Adrenal gland (tissue), 12 donors: ENCODE data around the gene CREBBP. TPM values are rescaled to one million over a fixed set of nuclear protein-coding genes. Genes with fewer than 3 reads are reported as not detected.

Source experiments
- DNase-seq, 7 donors: peaks; one replicate each; pipeline ENCODE4 v3.0.0-alpha.2; 2019 to 2020
- H3K27ac ChIP-seq, 5 donors: fragments of 200-600 bp; sonication (generic) in 4 of 5; 1 replicate in 3 of 5; 2 replicates in 2 of 5; pipeline versions ENCODE4 v1.5.1 to v1.8.0; 2016 to 2020; ENCODE audit warnings: mild to moderate bottlenecking in 1 of 5
- H3K27me3 ChIP-seq: fragments of 200-600 bp; 2 replicates; pipeline ENCODE4 v1.8.0; 2021
- H3K36me3 ChIP-seq, 2 donors: fragments of 200-600 bp; replicated peaks in 1 of 2; 1 replicate in 1 of 2; 2 replicates in 1 of 2; pipeline versions ENCODE4 v1.5.1 to v1.8.0; 2018 to 2022
- H3K4me1 ChIP-seq, 2 donors: fragments of 200-600 bp; replicated peaks in 1 of 2; 1 replicate in 1 of 2; 2 replicates in 1 of 2; pipeline versions ENCODE4 v1.5.1 to v1.8.0; 2018 to 2021
- H3K4me3 ChIP-seq, 4 donors: fragments of 200-600 bp; sonication (generic) in 3 of 4; one replicate each; pipeline ENCODE4 v1.5.1; 2016 to 2018
- H3K9me3 ChIP-seq, 3 donors: fragments of 200-600 bp; sonication (generic) in 1 of 3; replicated peaks in 1 of 3; 1 replicate in 2 of 3; 2 replicates in 1 of 3; pipeline versions ENCODE4 v1.5.1 to v1.8.0; 2016 to 2021
- POLR2A ChIP-seq, 2 donors: fragments of 450-650 bp; IDR thresholded peaks; one replicate each; pipeline ENCODE4 v1.6.1; 2017; ENCODE audit warnings: antibody characterized with exemption in 2 of 2, mild to moderate bottlenecking in 2 of 2, moderate library complexity in 1 of 2
- WGBS, 4 donors: extraction: QIAGEN DNeasy Blood & Tissue Kit in 2 of 4; methylation state at CpG; one replicate each; pipeline versions ENCODE4 v1.1.5 to v1.1.7; 2013 to 2017; 5-methylcytosine and 5-hydroxymethylcytosine counted together
- intact Hi-C, 2 donors: fragments of 100-400 bp; cut with DNase I; formaldehyde crosslinking; loops; one replicate each; pipeline versions ENCODE4 v1.14.1 to v1.15.0; 2022 to 2023
- polyA plus RNA-seq, 3 donors: library from polyadenylated mRNA; stranded (reverse); fragments of 200-250 nt in 2 of 3; fragments of 350-450 nt in 1 of 3; fragmentation: Illumina TruSeq in 1 of 3; extraction: RNeasy Lipid Tissue Mini Kit (QIAGEN cat#74804) in 1 of 3; gene quantifications; one replicate each; pipeline ENCODE4 v1.2.3, GENCODE V29; 2013 to 2014
- total RNA-seq, 9 donors: library from RNA; depleted of rRNA in 4 of 9; stranded (reverse); fragments of >200 nt in 4 of 9; fragments of 120-200 nt in 1 of 9; fragmentation: NEBNext Ultra II Directional in 1 of 9; extraction: Animal tissue kit (Norgen Biotek cat#: 25700) in 1 of 9; gene quantifications; one replicate each; pipeline versions ENCODE4 v1.1.0 to v1.2.4, GENCODE V29; 2013 to 2023
- TF ChIP-seq, protein P1 (sequence below), 6 experiments: fragments of 450-650 bp in 4 of 6; fragments of 200-600 bp in 2 of 6; sonication (generic) in 1 of 6; IDR thresholded peaks; 1 replicate in 5 of 6; 2 replicates in 1 of 6; pipeline versions ENCODE4 v1.5.1 to v1.8.0; 2016 to 2021; ENCODE audit warnings: antibody characterized with exemption in 6 of 6, mild to moderate bottlenecking in 2 of 6, moderate library complexity in 1 of 6
- donor health status: healthy with polysubstance abuse.
- donor health status: Bipolar disorder and iron deficiency.
- donor health status: DM: yes; HTN: yes; CAD: no.
- donor health status: DM: no; HTN: no; CAD: no.
- donor health status: DM: no; HTN: no; CAD: no.
- donor health status: DM: yes; HTN: yes; CAD: no.

CREBBP gene
- total and polyA plus RNA-seq, 12 donors: 13.7 to 67.7 (median 44.1) TPM

DNA sequence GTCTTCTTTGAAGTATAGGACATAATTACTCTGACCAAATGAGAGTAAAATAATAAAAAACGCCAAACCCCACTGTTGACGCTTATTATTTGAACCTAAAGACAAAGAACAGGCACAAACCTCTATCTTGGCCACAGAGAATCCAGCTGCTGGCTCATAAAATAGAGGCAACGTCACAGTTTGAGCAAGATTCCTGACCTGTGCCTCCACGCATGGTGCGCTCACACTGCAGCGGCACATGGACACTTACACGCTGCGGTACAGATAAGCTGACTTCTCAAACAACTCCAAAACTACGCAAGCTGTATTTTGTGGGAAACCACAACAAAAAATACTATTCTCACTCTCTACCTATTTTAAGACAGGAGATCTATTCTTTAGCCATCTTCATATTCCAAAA lies 124.4 kb downstream of the CREBBP start:
- Histone ChIP-seq H3K9me3 (no peaks in the 10 kb centered on the region), H3K36me3 (peaks cover 0 to 72% of the 10 kb centered on the region in 2 donors), H3K27ac (no peak overlapping the region), H3K4me3 (no peak overlapping the region), H3K4me1 (no peaks in the 10 kb centered on the region), H3K27me3 (no peaks in the 10 kb centered on the region)
- no peak for DNase-seq
- intact Hi-C loops: no loop called here
- 93 to 94% (median 93%) methylated on average over 9 of the region's 9 CpGs for WGBS, 4 donors
- no peak for TF ChIP-seq POLR2A (IDR thresholded peaks at IDR 0.05)
- TF ChIP-seq, protein P1, sequence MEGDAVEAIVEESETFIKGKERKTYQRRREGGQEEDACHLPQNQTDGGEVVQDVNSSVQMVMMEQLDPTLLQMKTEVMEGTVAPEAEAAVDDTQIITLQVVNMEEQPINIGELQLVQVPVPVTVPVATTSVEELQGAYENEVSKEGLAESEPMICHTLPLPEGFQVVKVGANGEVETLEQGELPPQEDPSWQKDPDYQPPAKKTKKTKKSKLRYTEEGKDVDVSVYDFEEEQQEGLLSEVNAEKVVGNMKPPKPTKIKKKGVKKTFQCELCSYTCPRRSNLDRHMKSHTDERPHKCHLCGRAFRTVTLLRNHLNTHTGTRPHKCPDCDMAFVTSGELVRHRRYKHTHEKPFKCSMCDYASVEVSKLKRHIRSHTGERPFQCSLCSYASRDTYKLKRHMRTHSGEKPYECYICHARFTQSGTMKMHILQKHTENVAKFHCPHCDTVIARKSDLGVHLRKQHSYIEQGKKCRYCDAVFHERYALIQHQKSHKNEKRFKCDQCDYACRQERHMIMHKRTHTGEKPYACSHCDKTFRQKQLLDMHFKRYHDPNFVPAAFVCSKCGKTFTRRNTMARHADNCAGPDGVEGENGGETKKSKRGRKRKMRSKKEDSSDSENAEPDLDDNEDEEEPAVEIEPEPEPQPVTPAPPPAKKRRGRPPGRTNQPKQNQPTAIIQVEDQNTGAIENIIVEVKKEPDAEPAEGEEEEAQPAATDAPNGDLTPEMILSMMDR (IDR thresholded peaks at IDR 0.05): no peak

DNA sequence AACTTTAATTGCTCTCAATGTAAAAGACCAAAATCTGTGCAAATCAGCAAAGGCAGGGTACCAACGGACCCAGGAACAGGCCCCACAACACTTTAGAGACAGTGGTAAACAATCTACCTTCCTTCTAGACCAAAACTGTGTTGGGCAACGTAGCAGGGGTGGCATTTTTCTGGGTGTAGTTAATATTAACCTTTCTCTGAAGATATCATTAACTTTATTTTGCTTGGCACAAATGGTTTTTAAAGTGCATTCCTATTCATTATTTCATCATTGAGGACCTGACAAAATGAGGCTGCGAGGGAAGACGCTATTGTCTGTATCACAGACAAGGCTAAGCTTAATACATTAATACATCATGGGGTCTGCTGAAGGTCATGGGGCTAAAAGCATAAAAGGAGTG lies 125.3 kb downstream of the CREBBP start:
- TF ChIP-seq, protein P1 (IDR thresholded peaks at IDR 0.05): no peak
- TF ChIP-seq POLR2A (IDR thresholded peaks at IDR 0.05): no peak
- Histone ChIP-seq H3K27ac (no peak overlapping the region), H3K4me1 (no peaks in the 10 kb centered on the region), H3K27me3 (no peaks in the 10 kb centered on the region), H3K9me3 (no peaks in the 10 kb centered on the region), H3K36me3 (peaks cover 0 to 72% of the 10 kb centered on the region in 2 donors), H3K4me3 (no peak overlapping the region)
- WGBS, 4 donors: 90 to 92% (median 90%) methylated on average over 4 of the region's 4 CpGs
- intact Hi-C loops: no loop called here
- no peak for DNase-seq

DNA sequence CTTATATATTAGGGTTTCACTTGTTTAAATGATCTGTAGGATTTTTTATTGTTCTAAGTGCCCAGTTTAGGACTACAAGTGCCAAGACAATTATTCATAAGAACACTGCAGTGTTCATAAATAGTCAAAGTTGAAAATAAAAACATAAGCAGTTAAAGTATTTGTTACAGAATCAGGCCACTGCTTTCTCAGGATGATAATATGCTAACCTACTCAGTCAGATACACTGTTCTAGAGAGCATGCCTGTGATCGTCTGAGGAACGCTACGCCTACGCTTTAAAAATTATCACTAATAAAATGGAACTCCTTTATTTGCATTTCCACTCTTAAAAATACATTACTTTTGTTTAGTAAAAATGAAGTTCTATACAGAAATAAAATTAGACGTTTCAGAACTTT lies 125.7 kb downstream of the CREBBP start:
- Histone ChIP-seq H3K9me3 (no peaks in the 10 kb centered on the region), H3K27ac (no peak overlapping the region), H3K4me3 (no peak overlapping the region), H3K36me3 (peaks cover 0 to 72% of the 10 kb centered on the region in 2 donors), H3K4me1 (no peaks in the 10 kb centered on the region), H3K27me3 (no peaks in the 10 kb centered on the region)
- DNase-seq: no peak
- 90 to 93% (median 92%) methylated on average over 5 of the region's 5 CpGs for WGBS, 4 donors
- intact Hi-C loops: no loop called here
- no peak for TF ChIP-seq POLR2A (IDR thresholded peaks at IDR 0.05)
- TF ChIP-seq, protein P1 (IDR thresholded peaks at IDR 0.05): no peak

DNA sequence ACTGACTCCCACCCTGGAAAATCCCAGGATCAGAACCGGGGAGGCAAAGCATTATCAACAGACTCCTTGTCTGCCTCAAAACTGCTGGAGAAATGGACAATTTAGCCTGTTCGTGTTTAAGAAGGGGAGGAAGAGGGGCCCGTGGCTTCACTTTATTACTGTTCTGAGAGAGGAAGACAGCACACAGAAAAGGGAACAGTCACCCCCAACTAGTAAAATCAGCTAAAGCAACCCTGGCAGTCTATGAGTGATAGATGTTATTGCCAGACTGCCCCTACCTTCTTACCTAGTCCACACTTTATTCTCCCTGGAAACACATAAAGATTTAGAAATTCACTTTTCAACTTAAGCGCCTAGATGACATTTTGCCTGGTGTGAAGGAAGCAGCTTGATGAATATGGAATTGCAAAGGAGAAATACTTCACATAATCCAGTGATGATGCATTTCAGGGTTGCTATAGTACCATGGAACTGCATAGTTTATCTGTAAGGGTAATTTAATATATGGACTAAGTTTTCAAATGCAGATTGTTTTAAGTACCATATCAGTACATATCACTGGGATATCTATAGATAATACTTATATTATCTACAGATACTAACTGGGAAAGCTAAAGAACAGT lies 126.3 kb downstream of the CREBBP start:
- WGBS, 4 donors: 84 to 94% (median 88%) methylated on average over 4 of the region's 4 CpGs
- no peak for DNase-seq
- H3K36me3 ChIP-seq: peaks cover 0 to 67% of the 10 kb centered on the region in 2 donors

More for the DNA sequence above, 126.3 kb downstream of the CREBBP start:
- H3K4me3 ChIP-seq: no peak overlapping the region
- H3K27me3 ChIP-seq: no peaks in the 10 kb centered on the region
- H3K9me3 ChIP-seq: no peaks in the 10 kb centered on the region
- no peak overlapping the region for H3K27ac ChIP-seq
- intact Hi-C loops: no loop called here
- TF ChIP-seq, protein P1 (IDR thresholded peaks at IDR 0.05): no peak
- TF ChIP-seq POLR2A (IDR thresholded peaks at IDR 0.05): no peak
- no peaks in the 10 kb centered on the region for H3K4me1 ChIP-seq
